Measurements from ENCODE around the gene PISD. TPM values are rescaled to one million over a fixed set of nuclear protein-coding genes. Genes with fewer than 3 reads are reported as not detected.
A peak's percentile ranks its signal among the peaks of the same experiment; 100 is the strongest.

The PISD gene
- total and polyA plus RNA-seq, 10 donors, result 27.6 to 108 (median 65.0) TPM

- H3K36me3 ChIP-seq, result peaks cover 0 to 97% (median 46%) of the 10 kb centered on the region in 6 donors
- no peaks in the 10 kb centered on the region for H3K4me1 ChIP-seq
- H3K4me3 ChIP-seq, result no peak overlapping the region
- H3K9me3 ChIP-seq, result no peaks in the 10 kb centered on the region
- no peak for TF ChIP-seq POLR2AphosphoS5 (IDR thresholded peaks at IDR 0.05)
- no peak for TF ChIP-seq POLR2A (IDR thresholded peaks at IDR 0.05)
- TF ChIP-seq, protein P1, sequence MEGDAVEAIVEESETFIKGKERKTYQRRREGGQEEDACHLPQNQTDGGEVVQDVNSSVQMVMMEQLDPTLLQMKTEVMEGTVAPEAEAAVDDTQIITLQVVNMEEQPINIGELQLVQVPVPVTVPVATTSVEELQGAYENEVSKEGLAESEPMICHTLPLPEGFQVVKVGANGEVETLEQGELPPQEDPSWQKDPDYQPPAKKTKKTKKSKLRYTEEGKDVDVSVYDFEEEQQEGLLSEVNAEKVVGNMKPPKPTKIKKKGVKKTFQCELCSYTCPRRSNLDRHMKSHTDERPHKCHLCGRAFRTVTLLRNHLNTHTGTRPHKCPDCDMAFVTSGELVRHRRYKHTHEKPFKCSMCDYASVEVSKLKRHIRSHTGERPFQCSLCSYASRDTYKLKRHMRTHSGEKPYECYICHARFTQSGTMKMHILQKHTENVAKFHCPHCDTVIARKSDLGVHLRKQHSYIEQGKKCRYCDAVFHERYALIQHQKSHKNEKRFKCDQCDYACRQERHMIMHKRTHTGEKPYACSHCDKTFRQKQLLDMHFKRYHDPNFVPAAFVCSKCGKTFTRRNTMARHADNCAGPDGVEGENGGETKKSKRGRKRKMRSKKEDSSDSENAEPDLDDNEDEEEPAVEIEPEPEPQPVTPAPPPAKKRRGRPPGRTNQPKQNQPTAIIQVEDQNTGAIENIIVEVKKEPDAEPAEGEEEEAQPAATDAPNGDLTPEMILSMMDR (IDR thresholded peaks at IDR 0.05 in 8 of 11, conservative IDR thresholded peaks at IDR 0.05 in 3 of 11), result no peak
- intact Hi-C loops (cut with DNase I; ENCODE audit: low total_unique reads), result no loop called here
- DNase-seq, result no peak
- H3K27ac ChIP-seq, result no peak overlapping the region
- no peaks in the 10 kb centered on the region for H3K27me3 ChIP-seq (replicated peaks in 1 of 7)
- WGBS, 5 donors, result 90 to 91% (median 90%) methylated on average over 15 to 17 of the region's 17 CpGs
These were observed 57.0 kb downstream of the PISD start for GRCh38 chr22:31604746-31605705.

- Histone ChIP-seq H3K27ac (no peak overlapping the region), H3K36me3 (peaks cover 0 to 90% (median 44%) of the 10 kb centered on the region in 6 donors), H3K9me3 (no peaks in the 10 kb centered on the region), H3K4me1 (no peaks in the 10 kb centered on the region), H3K27me3 (replicated peaks in 1 of 7) (no peaks in the 10 kb centered on the region), H3K4me3 (no peak overlapping the region)
- 93 to 97% (median 95%) methylated on average over 13 to 14 of the region's 14 CpGs for WGBS, 5 donors
- TF ChIP-seq, protein P1 (IDR thresholded peaks at IDR 0.05 in 8 of 11, conservative IDR thresholded peaks at IDR 0.05 in 3 of 11), result no peak
- no peak for TF ChIP-seq POLR2A (IDR thresholded peaks at IDR 0.05)
- no peak for TF ChIP-seq POLR2AphosphoS5 (IDR thresholded peaks at IDR 0.05)
- intact Hi-C loops (cut with DNase I; ENCODE audit: low total_unique reads), result no loop called here
- DNase-seq, result no peak
These were observed 57.8 kb downstream of the PISD start for GRCh38 chr22:31604137-31604705.

DNA sequence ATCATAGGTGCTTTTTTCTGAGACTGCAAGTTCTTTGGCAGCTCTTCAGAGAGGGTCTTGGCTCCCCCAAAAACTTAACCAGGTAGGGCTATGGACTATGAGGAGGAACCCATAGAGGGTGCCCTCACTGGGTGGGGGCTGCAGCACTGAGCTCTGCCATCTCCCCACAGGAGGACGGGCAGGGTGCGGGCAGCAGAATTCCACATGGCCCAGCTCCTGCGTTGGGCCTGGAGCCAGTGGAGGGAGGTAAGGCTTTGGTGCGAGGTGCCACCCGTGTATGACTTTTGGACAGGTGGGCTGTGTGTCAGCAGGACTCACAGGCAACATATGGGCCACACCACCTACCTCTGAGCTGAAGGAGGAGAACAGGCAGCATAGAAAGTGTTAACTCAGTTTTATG lies 58.4 kb downstream of the PISD start:
- WGBS, 5 donors, result 94 to 100% (median 97%) methylated on average over 5 of the region's 5 CpGs
- H3K27ac ChIP-seq, result no peak overlapping the region
- no peaks in the 10 kb centered on the region for H3K9me3 ChIP-seq
- H3K36me3 ChIP-seq, result peaks cover 0 to 84% (median 42%) of the 10 kb centered on the region in 6 donors
- no peaks in the 10 kb centered on the region for H3K27me3 ChIP-seq (replicated peaks in 1 of 7)
- H3K4me3 ChIP-seq, result no peak overlapping the region
- peak in 1 of 3 donors; percentile 41 for TF ChIP-seq POLR2AphosphoS5 (IDR thresholded peaks at IDR 0.05)
- TF ChIP-seq, protein P1 (IDR thresholded peaks at IDR 0.05 in 8 of 11, conservative IDR thresholded peaks at IDR 0.05 in 3 of 11), result no peak
- TF ChIP-seq POLR2A (IDR thresholded peaks at IDR 0.05), result no peak
- no peak for DNase-seq
- no peaks in the 10 kb centered on the region for H3K4me1 ChIP-seq
- intact Hi-C loops (cut with DNase I; ENCODE audit: low total_unique reads), result no loop called here

- Histone ChIP-seq H3K27ac (no peak overlapping the region), H3K36me3 (peaks cover 0 to 79% (median 39%) of the 10 kb centered on the region in 6 donors), H3K27me3 (replicated peaks in 1 of 7) (no peaks in the 10 kb centered on the region), H3K4me1 (no peaks in the 10 kb centered on the region), H3K4me3 (no peak overlapping the region), H3K9me3 (no peaks in the 10 kb centered on the region)
- intact Hi-C loops (cut with DNase I; ENCODE audit: low total_unique reads), result no loop called here
- WGBS, 5 donors, result 86 to 93% (median 88%) methylated on average over 10 of the region's 10 CpGs
- TF ChIP-seq POLR2A (IDR thresholded peaks at IDR 0.05), result no peak
- TF ChIP-seq, protein P1 (IDR thresholded peaks at IDR 0.05 in 8 of 11, conservative IDR thresholded peaks at IDR 0.05 in 3 of 11), result no peak
- no peak for TF ChIP-seq POLR2AphosphoS5 (IDR thresholded peaks at IDR 0.05)
- no peak for DNase-seq
These were observed 58.9 kb downstream of the PISD start for GRCh38 chr22:31603081-31603525.
